OCI-LY3 (cell line): Measurements from ENCODE around the gene PNLIPRP3.

Experiments
- CTCF ChIP-seq: fragments of 200-600, 300-600 bp; sonication (generic); IDR thresholded peaks from 2 replicates; pipeline ENCODE4 v1.5.1; 2014; ENCODE audit warnings: antibody characterized with exemption, low read length, low read depth
- EZH2phosphoT487 ChIP-seq: fragments of 200-600 bp; shearing (Covaris generic); IDR thresholded peaks from 2 replicates; pipeline ENCODE4 v1.6.1; 2018; ENCODE audit warnings: antibody characterized with exemption, mixed run types, low read depth

- TF ChIP-seq EZH2phosphoT487 (no peak), CTCF (no peak)
Measured at GRCh38 chr10:116457488-116457887, 29.8 kb downstream of the PNLIPRP3 start.
